Keratinocyte (primary cell): ENCODE measurements around the gene ANKRD34A. TPM values are rescaled to one million over a fixed set of nuclear protein-coding genes. Genes with fewer than 3 reads are reported as not detected.

Experiments
- DNase-seq: peaks from one replicate; pipeline ENCODE4 v3.0.0-alpha.2; 2011; ENCODE audit warnings: low read depth, missing footprints, low spot score
- FAIRE-seq: peaks from 2 replicates; lab custom pipeline; 2011; peaks lifted over from hg19 to GRCh38; lab: Jason Lieb, UNC
- H2AFZ ChIP-seq: 2 replicates; pipeline ENCODE4 v1.6.0; 2012; ENCODE audit warnings: low read length, control low read depth, inconsistent platforms; ENCODE audit not compliant: control insufficient read depth
- H3K27ac ChIP-seq: 2 replicates; pipeline ENCODE4 v1.5.1; 2011; ENCODE audit warnings: low read length; ENCODE audit not compliant: control insufficient read depth, insufficient read depth
- H3K27me3 ChIP-seq: 3 replicates; pipeline ENCODE4 v1.6.0; 2011; ENCODE audit warnings: low read length; ENCODE audit not compliant: control insufficient read depth, insufficient read depth; ENCODE audit errors: extremely low read depth
- H3K36me3 ChIP-seq, 2 experiments: 2 replicates in 1 of 2; 3 replicates in 1 of 2; pipeline ENCODE4 v1.5.1; 2011; ENCODE audit warnings: low read length in 2 of 2, mild to moderate bottlenecking in 1 of 2; ENCODE audit not compliant: control insufficient read depth in 2 of 2, insufficient read depth in 2 of 2; ENCODE audit errors: extremely low read depth in 1 of 2
- H3K4me1 ChIP-seq: 3 replicates; pipeline ENCODE4 v1.5.1; 2011; ENCODE audit warnings: low read length; ENCODE audit not compliant: control insufficient read depth, insufficient read depth; ENCODE audit errors: extremely low read depth
- H3K4me2 ChIP-seq: 3 replicates; pipeline ENCODE4 v1.6.0; 2011; ENCODE audit warnings: low read depth, low read length; ENCODE audit not compliant: control insufficient read depth, insufficient read depth; ENCODE audit errors: extremely low read depth
- H3K4me3 ChIP-seq, 3 experiments: fragments of 200-600 bp in 1 of 3; sonication (generic) in 1 of 3; 2 replicates in 2 of 3; 3 replicates in 1 of 3; pipeline ENCODE4 v1.5.1; 2011 to 2016; ENCODE audit warnings: low read length in 3 of 3, mild to moderate bottlenecking in 3 of 3, control low read depth in 2 of 3, inconsistent platforms in 1 of 3, low read depth in 1 of 3, mixed read lengths in 1 of 3, mixed run types in 1 of 3, moderate library complexity in 1 of 3; ENCODE audit not compliant: control insufficient read depth in 2 of 3, insufficient read depth in 2 of 3; ENCODE audit errors: extremely low read depth in 1 of 3
- H3K79me2 ChIP-seq: 2 replicates; pipeline ENCODE4 v1.6.0; 2012; ENCODE audit warnings: low read length; ENCODE audit not compliant: control insufficient read depth, insufficient read depth
- H3K9ac ChIP-seq: 3 replicates; pipeline ENCODE4 v1.6.0; 2011; ENCODE audit warnings: low read length; ENCODE audit not compliant: control insufficient read depth, insufficient read depth; ENCODE audit errors: extremely low read depth
- H3K9me1 ChIP-seq: 3 replicates; pipeline ENCODE4 v1.6.0; 2011; ENCODE audit warnings: low read length; ENCODE audit not compliant: control insufficient read depth, insufficient read depth; ENCODE audit errors: extremely low read depth
- H3K9me3 ChIP-seq: 2 replicates; pipeline ENCODE4 v1.5.1; 2012; ENCODE audit warnings: low read depth, low read length; ENCODE audit not compliant: control insufficient read depth
- H4K20me1 ChIP-seq: 3 replicates; pipeline ENCODE4 v1.6.0; 2011; ENCODE audit warnings: low read length; ENCODE audit not compliant: control insufficient read depth, insufficient read depth; ENCODE audit errors: extremely low read depth
- CTCF ChIP-seq, 3 experiments: IDR thresholded peaks in 1 of 3; conservative IDR thresholded peaks in 1 of 3; optimal IDR thresholded peaks in 1 of 3; 2 replicates in 2 of 3; 3 replicates in 1 of 3; pipeline versions ENCODE3 to v1.5.1; 2011; ENCODE audit warnings: low read length in 3 of 3, mild to moderate bottlenecking in 3 of 3, moderate library complexity in 2 of 3, control low read depth in 1 of 3, inconsistent platforms in 1 of 3; ENCODE audit not compliant: insufficient read depth in 2 of 3; ENCODE audit errors: extremely low read depth in 1 of 3
- EZH2 ChIP-seq: IDR thresholded peaks from one replicate; pipeline ENCODE4 v1.6.1; 2012; ENCODE audit warnings: inconsistent platforms, mild to moderate bottlenecking, low read length, moderate library complexity
- dilution Hi-C: fragments of 300-500 bp; cut with MboI; formaldehyde crosslinking; loops from one replicate; pipeline ENCODE4 v1.7.0; 2020; ENCODE audit warnings: low sequenced_read_pairs; ENCODE audit not compliant: extremely low pct_ligation_motif_present
- polyA plus RNA-seq, 5 experiments: library from polyadenylated mRNA; depleted of rRNA in 3 of 5; stranded (reverse) in 3 of 5; stranded (forward) in 1 of 5; unstranded in 1 of 5; fragments of >200 nt; gene quantifications; 1 replicate in 1 of 5; 2 replicates in 3 of 5; 3 replicates in 1 of 5; pipeline versions ENCODE4 v1.2.1 to v1.2.3, GENCODE V29; 2011 to 2012; ENCODE audit warnings: missing spikeins in 2 of 5, low read depth in 1 of 5, low replicate concordance in 1 of 5

ANKRD34A gene
- polyA plus RNA-seq, 1 donor (not counting 4 experiments of a cell fraction or from before 2014, with no cell fraction given), result 0.83 TPM

- dilution Hi-C loops, result no loop called here
- H3K27ac ChIP-seq, result peak overlapping the region; percentile 42
These were observed 19.8 kb upstream of the ANKRD34A start for GRCh38 chr1:145983960-145984830.

GRCh38 chr1:145983206-145983675 lies 18.9 kb upstream of the ANKRD34A start:
- Histone ChIP-seq H3K9me3 (no peaks in the 10 kb centered on the region), H3K4me3 (no peak overlapping the region), H3K4me1 (peaks cover 52% of the 10 kb centered on the region), H3K9me1 (no peaks in the 10 kb centered on the region), H3K27me3 (no peaks in the 10 kb centered on the region), H3K4me2 (no peak overlapping the region), H4K20me1 (no peaks in the 10 kb centered on the region), H3K36me3 (no peaks in the 10 kb centered on the region), H3K9ac (no peak overlapping the region), H3K27ac (no peak overlapping the region), H2AFZ (peak overlapping the region; percentile 45), H3K79me2 (no peaks in the 10 kb centered on the region)
- dilution Hi-C loops, result no loop called here
- DNase-seq, result no peak
- TF ChIP-seq CTCF (optimal IDR thresholded peaks at IDR 0.05 in 1 of 3, IDR thresholded peaks at IDR 0.05 in 1 of 3, conservative IDR thresholded peaks at IDR 0.05 in 1 of 3; ENCODE audit: extremely low read depth in 1 of 3, insufficient read depth in 2 of 3, low read length in 3 of 3) (no peak), EZH2 (no peak)
- FAIRE-seq, result no peak

More at GRCh38 chr1:145983960-145984830, 19.8 kb upstream of the ANKRD34A start:
- Histone ChIP-seq H3K9ac (no peak overlapping the region), H3K27me3 (no peaks in the 10 kb centered on the region), H3K79me2 (no peaks in the 10 kb centered on the region), H3K9me1 (no peaks in the 10 kb centered on the region), H4K20me1 (no peaks in the 10 kb centered on the region), H3K4me1 (peaks cover 43% of the 10 kb centered on the region), H3K9me3 (no peaks in the 10 kb centered on the region), H3K4me2 (peak overlapping the region; percentile 69), H3K36me3 (no peaks in the 10 kb centered on the region), H3K4me3 (no peak overlapping the region), H2AFZ (peak overlapping the region; percentile 35)
- DNase-seq (no peak), FAIRE-seq (no peak)
- TF ChIP-seq EZH2 (no peak), CTCF (optimal IDR thresholded peaks at IDR 0.05 in 1 of 3, IDR thresholded peaks at IDR 0.05 in 1 of 3, conservative IDR thresholded peaks at IDR 0.05 in 1 of 3; ENCODE audit: extremely low read depth in 1 of 3, insufficient read depth in 2 of 3, low read length in 3 of 3) (no peak)
